Gastrocnemius medialis (tissue), 4 donors: Measurements from ENCODE around the gene TNFRSF1B. TPM values are rescaled to one million over a fixed set of nuclear protein-coding genes. Genes with fewer than 3 reads are reported as not detected.

Experiments
- ATAC-seq, 2 donors: fragments of 150-250 bp; one replicate each; pipeline ENCODE4 v1.9.1; 2016
- DNase-seq, 2 donors: peaks; one replicate each; pipeline ENCODE4 v3.0.0-alpha.2; 2019
- H3K27ac ChIP-seq, 4 donors: fragments of 200-600 bp; sonication (generic); 1 replicate in 1 of 4; 2 replicates in 3 of 4; pipeline ENCODE4 v1.5.1; 2016 to 2018; ENCODE audit warnings: mild to moderate bottlenecking in 2 of 4, moderate library complexity in 1 of 4
- H3K27me3 ChIP-seq, 3 donors: fragments of 200-600 bp; sonication (generic) in 2 of 3; 1 replicate in 1 of 3; 2 replicates in 2 of 3; pipeline versions ENCODE4 v1.5.1 to v1.6.0; 2016 to 2019; ENCODE audit warnings: mild to moderate bottlenecking in 1 of 3, moderate library complexity in 1 of 3
- H3K36me3 ChIP-seq, 2 donors: fragments of 200-600 bp; sonication (generic) in 1 of 2; one replicate each; pipeline ENCODE4 v1.5.1; 2017 to 2018
- H3K4me1 ChIP-seq, 2 donors: fragments of 200-600 bp; sonication (generic) in 1 of 2; one replicate each; pipeline ENCODE4 v1.5.1; 2016 to 2017; ENCODE audit warnings: mild to moderate bottlenecking in 2 of 2
- H3K4me3 ChIP-seq, 4 donors: fragments of 200-600 bp; sonication (generic) in 3 of 4; 1 replicate in 1 of 4; 2 replicates in 3 of 4; pipeline ENCODE4 v1.5.1; 2016 to 2019; ENCODE audit warnings: mild to moderate bottlenecking in 2 of 4
- H3K9me3 ChIP-seq, 3 donors: fragments of 200-600 bp; sonication (generic) in 2 of 3; 1 replicate in 1 of 3; 2 replicates in 2 of 3; pipeline ENCODE4 v1.5.1; 2016 to 2019
- CTCF ChIP-seq, 5 experiments: fragments of 450-650 bp in 3 of 5; fragments of 200-600 bp in 2 of 5; sonication (generic) in 2 of 5; IDR thresholded peaks in 4 of 5; conservative IDR thresholded peaks in 1 of 5; 1 replicate in 4 of 5; 2 replicates in 1 of 5; pipeline ENCODE4 v1.5.1; 2016 to 2019; ENCODE audit warnings: antibody characterized with exemption in 5 of 5, mild to moderate bottlenecking in 3 of 5, moderate library complexity in 3 of 5
- POLR2A ChIP-seq, 2 donors: fragments of 450-650 bp; IDR thresholded peaks; one replicate each; pipeline ENCODE4 v1.6.1; 2017; ENCODE audit warnings: antibody characterized with exemption in 2 of 2, mild to moderate bottlenecking in 2 of 2, moderate library complexity in 2 of 2
- in situ Hi-C, 4 donors: fragments of 200-750 bp; cut with MboI; loops; one replicate each; pipeline versions ENCODE4 v1.15.0 to v1.8.0; 2017; ENCODE audit warnings: low sequenced_read_pairs in 4 of 4
- intact Hi-C: fragments of 100-400 bp; cut with DNase I; formaldehyde crosslinking; loops from one replicate; pipeline ENCODE4 v1.15.1; 2023; ENCODE audit warnings: low total_unique reads
- total RNA-seq, 4 donors: library from RNA; depleted of rRNA; stranded (reverse); fragments of >200 nt; gene quantifications; one replicate each; pipeline versions ENCODE4 v1.1.0 to v1.2.3, GENCODE V29; 2016

The TNFRSF1B gene
- total RNA-seq, 4 donors from 2014 or later = 14.0 to 29.5 (median 18.8) TPM

DNA sequence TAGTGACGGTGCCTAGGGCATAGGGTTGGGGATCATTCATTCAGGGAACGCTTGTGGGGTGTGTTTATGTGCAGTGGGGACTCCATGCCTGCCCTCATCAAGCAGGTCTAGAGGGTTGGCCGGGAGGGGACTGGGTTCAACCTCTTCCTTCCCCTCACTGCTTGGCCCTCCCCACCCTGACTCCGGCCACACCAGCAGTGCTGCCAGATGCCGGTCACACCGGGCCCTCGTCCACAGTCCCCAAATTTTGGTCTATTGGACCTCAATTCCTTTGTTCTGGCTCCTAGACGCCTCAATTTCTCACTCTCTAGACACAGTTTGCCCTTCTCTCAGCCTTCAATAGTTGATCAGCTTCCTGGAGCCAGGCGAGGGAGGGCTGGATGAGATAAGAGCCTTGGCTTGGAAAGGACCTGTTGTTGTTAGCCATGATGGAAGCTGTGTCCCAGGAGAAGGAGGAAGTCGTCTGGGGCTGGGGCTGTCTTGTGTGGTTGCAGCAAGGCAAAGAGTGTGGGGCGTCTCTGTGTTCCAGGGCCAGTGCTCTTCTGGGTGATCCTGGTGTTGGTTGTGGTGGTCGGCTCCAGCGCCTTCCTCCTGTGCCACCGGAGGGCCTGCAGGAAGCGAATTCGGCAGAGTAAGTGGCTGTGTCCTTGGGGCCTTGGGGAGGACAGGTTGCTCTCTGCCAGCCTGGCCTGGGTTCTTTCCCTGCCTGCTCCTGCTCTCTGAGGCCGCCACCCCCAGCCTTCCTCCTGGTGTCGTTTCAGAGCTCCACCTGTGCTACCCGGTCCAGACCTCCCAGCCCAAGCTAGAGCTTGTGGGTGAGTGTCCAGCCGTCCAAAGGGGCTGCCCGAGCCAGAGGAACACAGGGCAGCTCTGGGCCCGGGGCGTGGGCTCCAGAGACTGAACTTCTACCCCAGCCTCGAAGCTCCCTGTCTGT is 41.1 kb upstream of the TNFRSF1B start:
- intact Hi-C loops (loop anchor here (5.0 kb wide), 2 partner anchors 42 to 62 kb away; partner anchors contain the start of gene TNFRSF1B), in situ Hi-C loops (loop anchor here in 2 of 4 donors (5.0 kb wide), 2 partner anchors 82 to 87 kb away; no protein-coding TSS in a partner anchor)
- Histone ChIP-seq H3K4me3 (peak overlapping the region in 2 of 4 donors; percentile 28 to 38), H3K27ac (peak overlapping the region in 3 of 4 donors; percentile 40 to 57 (median 53)), H3K4me1 (peaks cover 0 to 8% of the 10 kb centered on the region in 2 donors), H3K27me3 (no peaks in the 10 kb centered on the region), H3K9me3 (no peaks in the 10 kb centered on the region), H3K36me3 (no peaks in the 10 kb centered on the region)
- TF ChIP-seq CTCF (IDR thresholded peaks at IDR 0.05 in 4 of 5, conservative IDR thresholded peaks at IDR 0.05 in 1 of 5) = no peak
- TF ChIP-seq POLR2A (IDR thresholded peaks at IDR 0.05) = no peak
- DNase-seq = no peak
- peak; percentile 27 to 34 for ATAC-seq

DNA sequence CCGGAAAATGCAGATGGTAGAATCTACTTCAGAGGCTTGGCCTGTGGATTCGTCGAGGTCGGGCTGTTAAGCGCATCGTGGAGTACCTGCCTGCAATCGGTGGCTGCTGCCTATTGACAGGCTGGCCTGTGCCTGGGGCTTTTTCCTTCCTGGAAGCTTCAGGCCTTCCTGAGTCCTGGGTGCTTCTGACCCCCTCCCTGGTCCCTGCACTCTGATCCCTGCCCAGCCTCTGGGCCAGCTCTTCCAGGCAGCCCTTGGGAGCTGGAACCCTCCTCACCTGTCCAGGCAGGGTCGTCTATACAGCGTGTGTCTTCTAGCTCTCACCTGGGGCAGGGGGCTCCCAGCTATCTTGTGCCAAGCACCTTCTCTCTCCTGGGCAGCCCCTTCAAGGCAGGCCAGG is 40.0 kb upstream of the TNFRSF1B start:
- DNase-seq (no peak), ATAC-seq (no peak)
- no peaks in the 10 kb centered on the region for H3K9me3 ChIP-seq
- peak overlapping the region in 3 of 4 donors; percentile 40 to 57 (median 53) for H3K27ac ChIP-seq
- H3K27me3 ChIP-seq = no peaks in the 10 kb centered on the region
- peaks cover 0 to 10% of the 10 kb centered on the region in 2 donors for H3K4me1 ChIP-seq
- H3K4me3 ChIP-seq = peak overlapping the region in 1 of 4 donors; percentile 38
- intact Hi-C loops = loop anchor here (5.0 kb wide), 2 partner anchors 41 to 61 kb away; partner anchors contain the start of gene TNFRSF1B
- no peaks in the 10 kb centered on the region for H3K36me3 ChIP-seq
- TF ChIP-seq CTCF (IDR thresholded peaks at IDR 0.05 in 4 of 5, conservative IDR thresholded peaks at IDR 0.05 in 1 of 5) (no peak), POLR2A (IDR thresholded peaks at IDR 0.05) (no peak)
- in situ Hi-C loops = loop anchor here in 2 of 4 donors (5.0 kb wide), 2 partner anchors 81 to 86 kb away; no protein-coding TSS in a partner anchor

GRCh38 chr1:12127206-12127810 is 39.5 kb upstream of the TNFRSF1B start:
- no peak for ATAC-seq
- H3K9me3 ChIP-seq = no peaks in the 10 kb centered on the region
- peaks cover 0 to 14% of the 10 kb centered on the region in 2 donors for H3K4me1 ChIP-seq
- intact Hi-C loops = loop anchor here (5.0 kb wide), 2 partner anchors 40 to 60 kb away; partner anchors contain the start of gene TNFRSF1B
- no peak overlapping the region for H3K4me3 ChIP-seq
- DNase-seq = no peak
- TF ChIP-seq POLR2A (IDR thresholded peaks at IDR 0.05) = no peak
- no peak for TF ChIP-seq CTCF (IDR thresholded peaks at IDR 0.05 in 4 of 5, conservative IDR thresholded peaks at IDR 0.05 in 1 of 5)
- H3K27me3 ChIP-seq = no peaks in the 10 kb centered on the region
- in situ Hi-C loops = loop anchor here in 2 of 4 donors (5.0 kb wide), 2 partner anchors 80 to 85 kb away; no protein-coding TSS in a partner anchor
- no peak overlapping the region for H3K27ac ChIP-seq
- no peaks in the 10 kb centered on the region for H3K36me3 ChIP-seq

- H3K27ac ChIP-seq = no peak overlapping the region
These were observed 38.7 kb upstream of the TNFRSF1B start for GRCh38 chr1:12128120-12128519.

More at GRCh38 chr1:12128120-12128519, 38.7 kb upstream of the TNFRSF1B start:
- no peak for DNase-seq
- no peak for TF ChIP-seq CTCF (IDR thresholded peaks at IDR 0.05 in 4 of 5, conservative IDR thresholded peaks at IDR 0.05 in 1 of 5)
- no peak for TF ChIP-seq POLR2A (IDR thresholded peaks at IDR 0.05)
- Histone ChIP-seq H3K9me3 (no peaks in the 10 kb centered on the region), H3K4me3 (no peak overlapping the region), H3K36me3 (no peaks in the 10 kb centered on the region), H3K27me3 (no peaks in the 10 kb centered on the region), H3K4me1 (peaks cover 0 to 14% of the 10 kb centered on the region in 2 donors)
- in situ Hi-C loops (loop anchor here in 2 of 4 donors (5.0 kb wide), 2 partner anchors 79 to 84 kb away; no protein-coding TSS in a partner anchor), intact Hi-C loops (loop anchor here (5.0 kb wide), 2 partner anchors 39 to 59 kb away; partner anchors contain the start of gene TNFRSF1B)
- no peak for ATAC-seq
